Measurements from ENCODE around the gene PARP16. TPM values are rescaled to one million over a fixed set of nuclear protein-coding genes. Genes with fewer than 3 reads are reported as not detected.
A peak's percentile ranks its signal among the peaks of the same experiment; 100 is the strongest.

The PARP16 gene
- total and polyA plus RNA-seq, 4 experiments from 2014 or later, result 20.8 to 27.2 (median 24.2) TPM

- ChIA-PET POLR2A (ENCODE audit: partially characterized antibody) (no interaction called here), CTCF (ENCODE audit: partially characterized antibody) (interaction anchor here (1.1 kb wide), 1 partner anchor 279 kb away, joined by 3 read pairs; no protein-coding TSS in a partner anchor)
- intact Hi-C loops (cut with micrococcal nuclease), result no loop called here
- Mint-ChIP-seq H3K27ac (no peak overlapping the region), H3K4me3 (no peak overlapping the region), H3K36me3 (no peaks in the 10 kb centered on the region), H3K4me1 (peaks cover 0 to 4% (median 2%) of the 10 kb centered on the region in 4 donors), H3K9me3 (peaks cover 0 to 2% (median 0%) of the 10 kb centered on the region in 8 donors), H3K27me3 (no peaks in the 10 kb centered on the region)
- H3K9me3 ChIP-seq (ENCODE audit: control insufficient read depth in 1 of 2, low read length in 2 of 2), result no peaks in the 10 kb centered on the region
- DNase-seq, result no peak
- H3K36me3 ChIP-seq (ENCODE audit: insufficient read depth, low read length), result no peaks in the 10 kb centered on the region
- H3K4me3 ChIP-seq (ENCODE audit: low read length in 2 of 2), result no peak overlapping the region
- H3K27ac ChIP-seq (ENCODE audit: low read depth, low read length), result no peak overlapping the region
- H3K27me3 ChIP-seq (ENCODE audit: insufficient read depth, low read length), result no peaks in the 10 kb centered on the region
- H3K4me1 ChIP-seq (ENCODE audit: insufficient read depth, low read length), result no peaks in the 10 kb centered on the region
Measured at GRCh38 chr15:65219137-65219536, 67.5 kb downstream of the PARP16 start.

- H3K4me3 Mint-ChIP-seq, result no peak overlapping the region
- CTCF ChIA-PET (ENCODE audit: partially characterized antibody), result no interaction called here
- H3K4me1 ChIP-seq (ENCODE audit: insufficient read depth, low read length), result no peaks in the 10 kb centered on the region
- no peak overlapping the region for H3K27ac ChIP-seq (ENCODE audit: low read depth, low read length)
- no peak overlapping the region for H3K27ac Mint-ChIP-seq
- POLR2A ChIA-PET (ENCODE audit: partially characterized antibody), result interaction anchor here (1.6 kb wide), 1 partner anchor 87 kb away, joined by 3 read pairs; no protein-coding TSS in a partner anchor
- H3K27me3 Mint-ChIP-seq, result no peaks in the 10 kb centered on the region
- no peaks in the 10 kb centered on the region for H3K9me3 ChIP-seq (ENCODE audit: control insufficient read depth in 1 of 2, low read length in 2 of 2)
- no peak overlapping the region for H3K4me3 ChIP-seq (ENCODE audit: low read length in 2 of 2)
- peaks cover 0 to 2% (median 0%) of the 10 kb centered on the region in 8 donors for H3K9me3 Mint-ChIP-seq
- H3K36me3 Mint-ChIP-seq, result no peaks in the 10 kb centered on the region
- intact Hi-C loops (cut with micrococcal nuclease), result no loop called here
- H3K36me3 ChIP-seq (ENCODE audit: insufficient read depth, low read length), result no peaks in the 10 kb centered on the region
- no peaks in the 10 kb centered on the region for H3K27me3 ChIP-seq (ENCODE audit: insufficient read depth, low read length)
- peaks cover 0 to 4% (median 2%) of the 10 kb centered on the region in 4 donors for H3K4me1 Mint-ChIP-seq
- DNase-seq, result no peak
Measured at GRCh38 chr15:65217526-65218482, 68.9 kb downstream of the PARP16 start.

- Histone ChIP-seq H3K27me3 (ENCODE audit: insufficient read depth, low read length) (no peaks in the 10 kb centered on the region), H3K36me3 (ENCODE audit: insufficient read depth, low read length) (no peaks in the 10 kb centered on the region), H3K9me3 (ENCODE audit: control insufficient read depth in 1 of 2, low read length in 2 of 2) (no peaks in the 10 kb centered on the region), H3K27ac (ENCODE audit: low read depth, low read length) (no peak overlapping the region), H3K4me1 (ENCODE audit: insufficient read depth, low read length) (no peaks in the 10 kb centered on the region), H3K4me3 (ENCODE audit: low read length in 2 of 2) (no peak overlapping the region)
- ChIA-PET POLR2A (ENCODE audit: partially characterized antibody) (no interaction called here), CTCF (ENCODE audit: partially characterized antibody) (interaction anchor here (1.7 kb wide), 1 partner anchor 82 kb away, joined by 5 read pairs; no protein-coding TSS in a partner anchor)
- H3K27me3 Mint-ChIP-seq, result peaks cover 0 to 1% of the 10 kb centered on the region in 2 donors
- no peak for DNase-seq
- intact Hi-C loops (cut with micrococcal nuclease), result no loop called here
- peak overlapping the region in 1 of 7 donors; percentile 57 for H3K27ac Mint-ChIP-seq
- no peaks in the 10 kb centered on the region for H3K36me3 Mint-ChIP-seq
- H3K4me1 Mint-ChIP-seq, result peaks cover 0 to 4% (median 2%) of the 10 kb centered on the region in 4 donors
- no peak overlapping the region for H3K4me3 Mint-ChIP-seq
- peaks cover 0 to 2% (median 0%) of the 10 kb centered on the region in 8 donors for H3K9me3 Mint-ChIP-seq
Measured at GRCh38 chr15:65215496-65215895, 71.2 kb downstream of the PARP16 start.

GRCh38 chr15:65214010-65214409 is 72.7 kb downstream of the PARP16 start:
- H3K9me3 Mint-ChIP-seq, result peaks cover 0 to 2% (median 0%) of the 10 kb centered on the region in 8 donors
- no peak overlapping the region for H3K27ac ChIP-seq (ENCODE audit: low read depth, low read length)
- H3K4me1 Mint-ChIP-seq, result peaks cover 0 to 4% (median 1%) of the 10 kb centered on the region in 4 donors
- ChIA-PET CTCF (ENCODE audit: partially characterized antibody) (no interaction called here), POLR2A (ENCODE audit: partially characterized antibody) (no interaction called here)
- DNase-seq, result no peak
- H3K27me3 ChIP-seq (ENCODE audit: insufficient read depth, low read length), result no peaks in the 10 kb centered on the region
- H3K27ac Mint-ChIP-seq, result no peak overlapping the region
- no peaks in the 10 kb centered on the region for H3K36me3 ChIP-seq (ENCODE audit: insufficient read depth, low read length)
- H3K4me3 ChIP-seq (ENCODE audit: low read length in 2 of 2), result no peak overlapping the region
- H3K27me3 Mint-ChIP-seq, result peaks cover 0 to 1% of the 10 kb centered on the region in 2 donors
- H3K4me3 Mint-ChIP-seq, result no peak overlapping the region
- no peaks in the 10 kb centered on the region for H3K36me3 Mint-ChIP-seq
- intact Hi-C loops (cut with micrococcal nuclease), result no loop called here
- no peaks in the 10 kb centered on the region for H3K4me1 ChIP-seq (ENCODE audit: insufficient read depth, low read length)
- H3K9me3 ChIP-seq (ENCODE audit: control insufficient read depth in 1 of 2, low read length in 2 of 2), result no peaks in the 10 kb centered on the region

GRCh38 chr15:65213241-65213640 is 73.4 kb downstream of the PARP16 start:
- H3K4me3 Mint-ChIP-seq, result no peak overlapping the region

GRCh38 chr15:65212097-65212496 is 74.6 kb downstream of the PARP16 start:
- peak in 4 of 5 donors; percentile 12 to 19 (median 14) for DNase-seq
- H3K4me1 ChIP-seq (ENCODE audit: insufficient read depth, low read length), result no peaks in the 10 kb centered on the region
- no peak overlapping the region for H3K27ac ChIP-seq (ENCODE audit: low read depth, low read length)
- ChIA-PET POLR2A (ENCODE audit: partially characterized antibody) (no interaction called here), CTCF (ENCODE audit: partially characterized antibody) (interaction anchor here (0.9 to 1.3 kb wide), 4 partner anchors 18 to 86 kb away, joined by 3 to 5 read pairs (median 4); no protein-coding TSS in a partner anchor)
- Mint-ChIP-seq H3K36me3 (no peaks in the 10 kb centered on the region), H3K4me3 (no peak overlapping the region), H3K4me1 (no peaks in the 10 kb centered on the region), H3K27ac (no peak overlapping the region), H3K9me3 (no peaks in the 10 kb centered on the region), H3K27me3 (peaks cover 0 to 3% of the 10 kb centered on the region in 2 donors)
- H3K4me3 ChIP-seq (ENCODE audit: low read length in 2 of 2), result no peak overlapping the region
- intact Hi-C loops (cut with micrococcal nuclease), result loop anchor here (1.0 kb wide), 1 partner anchor 85 kb away; no protein-coding TSS in a partner anchor
- no peaks in the 10 kb centered on the region for H3K27me3 ChIP-seq (ENCODE audit: insufficient read depth, low read length)
- no peaks in the 10 kb centered on the region for H3K9me3 ChIP-seq (ENCODE audit: control insufficient read depth in 1 of 2, low read length in 2 of 2)
- no peaks in the 10 kb centered on the region for H3K36me3 ChIP-seq (ENCODE audit: insufficient read depth, low read length)

More at GRCh38 chr15:65213241-65213640, 73.4 kb downstream of the PARP16 start:
- H3K9me3 ChIP-seq (ENCODE audit: control insufficient read depth in 1 of 2, low read length in 2 of 2), result no peaks in the 10 kb centered on the region
- ChIA-PET CTCF (ENCODE audit: partially characterized antibody) (no interaction called here), POLR2A (ENCODE audit: partially characterized antibody) (no interaction called here)
- no peak overlapping the region for H3K27ac ChIP-seq (ENCODE audit: low read depth, low read length)
- no peaks in the 10 kb centered on the region for H3K36me3 Mint-ChIP-seq
- peaks cover 0 to under 1% (median 0%) of the 10 kb centered on the region in 8 donors for H3K9me3 Mint-ChIP-seq
- DNase-seq, result no peak
- no peaks in the 10 kb centered on the region for H3K4me1 ChIP-seq (ENCODE audit: insufficient read depth, low read length)
- H3K4me1 Mint-ChIP-seq, result peaks cover 0 to 2% (median under 1%) of the 10 kb centered on the region in 4 donors
- intact Hi-C loops (cut with micrococcal nuclease), result no loop called here
- H3K27me3 ChIP-seq (ENCODE audit: insufficient read depth, low read length), result no peaks in the 10 kb centered on the region
- peaks cover 0 to 1% of the 10 kb centered on the region in 2 donors for H3K27me3 Mint-ChIP-seq
- no peaks in the 10 kb centered on the region for H3K36me3 ChIP-seq (ENCODE audit: insufficient read depth, low read length)
- no peak overlapping the region for H3K4me3 ChIP-seq (ENCODE audit: low read length in 2 of 2)
- no peak overlapping the region for H3K27ac Mint-ChIP-seq

GRCh38 chr15:65211482-65211982 is 75.2 kb downstream of the PARP16 start:
- POLR2A ChIA-PET (ENCODE audit: partially characterized antibody), result no interaction called here
- Histone ChIP-seq H3K9me3 (ENCODE audit: control insufficient read depth in 1 of 2, low read length in 2 of 2) (no peaks in the 10 kb centered on the region), H3K27ac (ENCODE audit: low read depth, low read length) (no peak overlapping the region), H3K27me3 (ENCODE audit: insufficient read depth, low read length) (no peaks in the 10 kb centered on the region), H3K4me3 (ENCODE audit: low read length in 2 of 2) (no peak overlapping the region), H3K36me3 (ENCODE audit: insufficient read depth, low read length) (no peaks in the 10 kb centered on the region), H3K4me1 (ENCODE audit: insufficient read depth, low read length) (no peaks in the 10 kb centered on the region)
- CTCF ChIA-PET (ENCODE audit: partially characterized antibody), result interaction anchor here (0.9 to 1.3 kb wide), 4 partner anchors 17 to 86 kb away, joined by 3 to 5 read pairs (median 4); no protein-coding TSS in a partner anchor
- H3K9me3 Mint-ChIP-seq, result no peaks in the 10 kb centered on the region
- H3K27me3 Mint-ChIP-seq, result peaks cover 0 to 5% of the 10 kb centered on the region in 2 donors
- no peak overlapping the region for H3K4me3 Mint-ChIP-seq
- no peaks in the 10 kb centered on the region for H3K36me3 Mint-ChIP-seq
- DNase-seq, result no peak
- intact Hi-C loops (cut with micrococcal nuclease), result no loop called here
- H3K27ac Mint-ChIP-seq, result no peak overlapping the region
- H3K4me1 Mint-ChIP-seq, result no peaks in the 10 kb centered on the region
